H1 (cell line): Measurements from ENCODE around the gene ACSL4. TPM values are rescaled to one million over a fixed set of nuclear protein-coding genes. Genes with fewer than 3 reads are reported as not detected.

Source experiments
- CTCF ChIA-PET: fragments of 300-600 bp; sonication (Branson Sonifier 250); formaldehyde crosslinking; loops from one replicate; lab custom pipeline; 2021; ENCODE audit not compliant: partially characterized antibody; lab: Charles Lee
- POLR2A ChIA-PET: fragments of 300-600 bp; sonication (Branson Sonifier 250); formaldehyde crosslinking; loops from one replicate; lab custom pipeline; 2021; ENCODE audit warnings: inconsistent platforms; ENCODE audit not compliant: partially characterized antibody; lab: Charles Lee
- DNase-seq, 2 experiments: peaks; one replicate each; pipeline versions ENCODE4 v3.0.0 to v3.0.0-alpha.2; 2010 to 2022; ENCODE audit warnings: low spot score in 2 of 2, low read depth in 1 of 2, mixed read lengths in 1 of 2
- FAIRE-seq: peaks from 2 replicates; lab custom pipeline; 2011; peaks lifted over from hg19 to GRCh38; lab: Jason Lieb, UNC
- H2AFZ ChIP-seq: 2 replicates; pipeline ENCODE4 v1.8.1; 2012; ENCODE audit warnings: low read length, inconsistent platforms
- H2AK5ac ChIP-seq: 2 replicates; pipeline ENCODE4 v1.6.1; 2013; ENCODE audit warnings: low read depth, low read length
- H2BK120ac ChIP-seq: replicated peaks from 2 replicates; pipeline ENCODE3; 2013; ENCODE audit warnings: low read depth, low read length, inconsistent platforms
- H2BK12ac ChIP-seq: 2 replicates; pipeline ENCODE4 v1.6.1; 2013; ENCODE audit warnings: low read depth, low read length
- H2BK15ac ChIP-seq: 2 replicates; pipeline ENCODE4 v1.6.1; 2013; ENCODE audit warnings: low read length
- H2BK20ac ChIP-seq: 2 replicates; pipeline ENCODE4 v1.6.1; 2013; ENCODE audit warnings: low read length
- H2BK5ac ChIP-seq: 2 replicates; pipeline ENCODE4 v1.6.1; 2013; ENCODE audit warnings: low read depth, low read length
- H3K14ac ChIP-seq: 2 replicates; pipeline ENCODE4 v1.6.1; 2013; ENCODE audit warnings: inconsistent platforms; ENCODE audit not compliant: insufficient read length
- H3K18ac ChIP-seq: 2 replicates; pipeline ENCODE4 v1.6.1; 2013; ENCODE audit warnings: low read length; ENCODE audit errors: extremely low read depth
- H3K23ac ChIP-seq: 2 replicates; pipeline ENCODE4 v1.6.1; 2013; ENCODE audit warnings: inconsistent platforms; ENCODE audit not compliant: insufficient read length
- H3K23me2 ChIP-seq: 2 replicates; pipeline ENCODE4 v1.6.1; 2013; ENCODE audit warnings: low read depth, low read length
- H3K27ac ChIP-seq: 2 replicates; pipeline ENCODE4 v1.6.1; 2011; ENCODE audit warnings: low read depth, low read length, inconsistent platforms
- H3K27me3 ChIP-seq, 4 experiments: replicated peaks in 1 of 4; 1 replicate in 1 of 4; 2 replicates in 3 of 4; pipeline versions ENCODE4 v1.6.1 to v1.8.1; 2011 to 2013; ENCODE audit warnings: low read length in 3 of 4, mild to moderate bottlenecking in 3 of 4, inconsistent platforms in 2 of 4, mixed read lengths in 2 of 4, moderate library complexity in 1 of 4; ENCODE audit not compliant: control insufficient read depth in 3 of 4, insufficient read depth in 3 of 4; ENCODE audit errors: extremely low read depth in 1 of 4
- H3K36me3 ChIP-seq, 4 experiments: 2 replicates each; pipeline versions ENCODE4 v1.6.1 to v1.8.1; 2011 to 2013; ENCODE audit warnings: mild to moderate bottlenecking in 4 of 4, low read length in 3 of 4, moderate library complexity in 2 of 4, control low read depth in 1 of 4, inconsistent platforms in 1 of 4; ENCODE audit not compliant: insufficient read depth in 4 of 4, control insufficient read depth in 2 of 4
- H3K4ac ChIP-seq: replicated peaks from 2 replicates; pipeline ENCODE3; 2013; ENCODE audit warnings: low read length, low read depth, mixed read lengths, inconsistent platforms; ENCODE audit not compliant: insufficient read length
- H3K4me1 ChIP-seq, 4 experiments: replicated peaks in 1 of 4; 1 replicate in 1 of 4; 2 replicates in 3 of 4; pipeline versions ENCODE4 v1.6.1 to v1.8.1; 2011 to 2013; ENCODE audit warnings: low read length in 3 of 4, inconsistent platforms in 2 of 4, mixed read lengths in 1 of 4; ENCODE audit not compliant: insufficient read depth in 4 of 4, control insufficient read depth in 3 of 4
- H3K4me2 ChIP-seq, 2 experiments: 2 replicates each; pipeline versions ENCODE4 v1.6.1 to v1.8.1; 2011 to 2013; ENCODE audit warnings: low read depth in 2 of 2, low read length in 2 of 2, control low read depth in 1 of 2, inconsistent platforms in 1 of 2, mild to moderate bottlenecking in 1 of 2; ENCODE audit not compliant: insufficient read depth in 1 of 2
- H3K4me3 ChIP-seq, 4 experiments: fragments of 200-600, 300-600 bp in 1 of 4; sonication (generic), shearing (Covaris generic), sonication (Bioruptor Twin) in 1 of 4; 2 replicates each; pipeline versions ENCODE4 v1.5.1 to v1.8.1; 2011 to 2016; ENCODE audit warnings: low read length in 4 of 4, low read depth in 3 of 4, control low read depth in 2 of 4, inconsistent platforms in 2 of 4, mild to moderate bottlenecking in 2 of 4, mixed read lengths in 1 of 4, moderate library complexity in 1 of 4; ENCODE audit not compliant: insufficient read depth in 2 of 4; ENCODE audit errors: extremely low read depth in 1 of 4
- H3K56ac ChIP-seq: replicated peaks from 2 replicates; pipeline ENCODE3; 2013; ENCODE audit warnings: low read depth, mild to moderate bottlenecking, mixed read lengths, low read length, inconsistent platforms; ENCODE audit not compliant: insufficient read length
- H3K79me1 ChIP-seq: 2 replicates; pipeline ENCODE4 v1.6.1; 2013; ENCODE audit warnings: low read depth, low read length, control low read depth
- H3K79me2 ChIP-seq, 2 experiments: 2 replicates each; pipeline versions ENCODE4 v1.6.1 to v1.8.1; 2012 to 2013; ENCODE audit warnings: low read length in 2 of 2, mild to moderate bottlenecking in 2 of 2, inconsistent platforms in 1 of 2; ENCODE audit not compliant: insufficient read depth in 2 of 2, control insufficient read depth in 1 of 2
- H3K9ac ChIP-seq, 4 experiments: replicated peaks in 1 of 4; 1 replicate in 1 of 4; 2 replicates in 3 of 4; pipeline versions ENCODE4 v1.6.1 to v1.8.1; 2011 to 2013; ENCODE audit warnings: low read depth in 3 of 4, low read length in 3 of 4, control low read depth in 2 of 4, mild to moderate bottlenecking in 2 of 4, moderate library complexity in 2 of 4, inconsistent platforms in 1 of 4; ENCODE audit errors: extremely low read depth in 1 of 4
- H3K9me3 ChIP-seq, 2 experiments: 2 replicates each; pipeline versions ENCODE4 v1.6.1 to v1.8.1; 2012 to 2013; ENCODE audit warnings: mild to moderate bottlenecking in 2 of 2, moderate library complexity in 2 of 2, control low read depth in 1 of 2, inconsistent platforms in 1 of 2, low read depth in 1 of 2, low read length in 1 of 2, mixed read lengths in 1 of 2; ENCODE audit not compliant: insufficient read depth in 2 of 2
- H4K20me1 ChIP-seq, 2 experiments: replicated peaks in 1 of 2; 2 replicates each; pipeline versions ENCODE3 to v1.8.1; 2011 to 2013; ENCODE audit warnings: inconsistent platforms in 2 of 2, low read length in 2 of 2, mild to moderate bottlenecking in 1 of 2; ENCODE audit not compliant: insufficient read depth in 2 of 2, control insufficient read depth in 1 of 2
- H4K5ac ChIP-seq: 2 replicates; pipeline ENCODE4 v1.6.1; 2013; ENCODE audit warnings: low read length, low read depth, mixed read lengths, inconsistent platforms; ENCODE audit not compliant: insufficient read length
- H4K8ac ChIP-seq: 2 replicates; pipeline ENCODE4 v1.8.0; 2013; ENCODE audit warnings: mild to moderate bottlenecking, moderate library complexity, low read length, inconsistent platforms; ENCODE audit not compliant: insufficient read depth; ENCODE audit errors: extremely low read depth
- H4K91ac ChIP-seq: replicated peaks from 2 replicates; pipeline ENCODE3; 2013; ENCODE audit warnings: low read length, mixed read lengths, inconsistent platforms; ENCODE audit not compliant: insufficient read length
- BRCA1 ChIP-seq: IDR thresholded peaks from 2 replicates; pipeline ENCODE4 v1.6.1; 2012; ENCODE audit warnings: low read depth, low read length, improper control_type of control experiment
- CEBPB ChIP-seq: IDR thresholded peaks from 2 replicates; pipeline ENCODE4 v1.6.1; 2012; ENCODE audit warnings: low read depth, low read length
- CHD1 ChIP-seq: IDR thresholded peaks from 2 replicates; pipeline ENCODE4 v1.6.1; 2012; ENCODE audit warnings: low read depth, low read length, improper control_type of control experiment
- EP300 ChIP-seq, 2 experiments: IDR thresholded peaks; 1 replicate in 1 of 2; 2 replicates in 1 of 2; pipeline ENCODE4 v1.6.1; 2011 to 2012; ENCODE audit warnings: low read depth in 2 of 2, low read length in 2 of 2, mild to moderate bottlenecking in 2 of 2, borderline replicate concordance in 1 of 2, inconsistent platforms in 1 of 2, moderate library complexity in 1 of 2
- GTF2F1 ChIP-seq: IDR thresholded peaks from 2 replicates; pipeline ENCODE4 v1.6.1; 2012; ENCODE audit warnings: low read depth, low read length, improper control_type of control experiment, borderline replicate concordance
- HDAC2 ChIP-seq, 2 experiments: fragments of 300-600 bp in 1 of 2; sonication (generic) in 1 of 2; IDR thresholded peaks; 2 replicates each; pipeline ENCODE4 v1.6.1; 2011 to 2012; ENCODE audit warnings: low read depth in 2 of 2, low read length in 2 of 2, mild to moderate bottlenecking in 2 of 2, moderate library complexity in 2 of 2, borderline replicate concordance in 1 of 2, inconsistent platforms in 1 of 2
- MAFK ChIP-seq: IDR thresholded peaks from 2 replicates; pipeline ENCODE4 v1.6.1; 2012; ENCODE audit warnings: low read depth, mild to moderate bottlenecking, improper control_type of control experiment, low read length
- NANOG ChIP-seq: IDR thresholded peaks from 2 replicates; pipeline ENCODE4 v1.6.1; 2011; ENCODE audit warnings: low read length, low read depth, mild to moderate bottlenecking, inconsistent platforms; ENCODE audit not compliant: insufficient read depth, poor library complexity, severe bottlenecking
- NRF1 ChIP-seq: IDR thresholded peaks from 2 replicates; pipeline ENCODE4 v1.6.1; 2011; ENCODE audit warnings: mild to moderate bottlenecking, low read depth, low read length, improper control_type of control experiment
- POU5F1 ChIP-seq: IDR thresholded peaks from 2 replicates; pipeline ENCODE4 v1.6.1; 2011; ENCODE audit warnings: low read depth, mild to moderate bottlenecking, low read length, moderate library complexity
- RBBP5 ChIP-seq: IDR thresholded peaks from 2 replicates; pipeline ENCODE4 v1.7.1; 2012; ENCODE audit warnings: low read depth, mild to moderate bottlenecking, inconsistent platforms, low read length, moderate library complexity, borderline replicate concordance
- SIN3A ChIP-seq, 2 experiments: IDR thresholded peaks in 1 of 2; conservative IDR thresholded peaks in 1 of 2; 2 replicates each; pipeline ENCODE4 v1.6.1; 2011 to 2012; ENCODE audit warnings: low read length in 2 of 2, improper control_type of control experiment in 1 of 2, low read depth in 1 of 2, mild to moderate bottlenecking in 1 of 2
- SP4 ChIP-seq: IDR thresholded peaks from 2 replicates; pipeline ENCODE4 v1.6.1; 2012; ENCODE audit warnings: low read length, inconsistent platforms
- SRF ChIP-seq: IDR thresholded peaks from 2 replicates; pipeline ENCODE4 v1.6.1; 2011; ENCODE audit warnings: mild to moderate bottlenecking, low read depth, low read length, moderate library complexity
- TEAD4 ChIP-seq: IDR thresholded peaks from 2 replicates; pipeline ENCODE4 v1.6.1; 2012; ENCODE audit warnings: low read depth, low read length, inconsistent platforms, mixed read lengths
- WGBS, 2 experiments: shearing (Covaris generic) in 1 of 2; methylation state at CpG; one replicate each; pipeline versions ENCODE4 v1.1.6 to v1.1.7; 2013 to 2015; ENCODE audit warnings: low lambda C conversion rate in 2 of 2, mixed read lengths in 2 of 2, inconsistent platforms in 1 of 2, low coverage in 1 of 2, missing lambda C conversion rate in 1 of 2; ENCODE audit not compliant: insufficient replicate concordance in 2 of 2, insufficient coverage in 1 of 2, insufficient read length in 1 of 2; ENCODE audit errors: extremely low coverage in 1 of 2, missing lambda C conversion rate in 1 of 2; 5-methylcytosine and 5-hydroxymethylcytosine counted together
- polyA plus RNA-seq, 7 experiments: library from polyadenylated mRNA; depleted of rRNA in 3 of 7; stranded (reverse) in 5 of 7; unstranded in 2 of 7; fragments of >200 nt in 5 of 7; fragments of 200-250 nt in 2 of 7; gene quantifications; 1 replicate in 5 of 7; 2 replicates in 1 of 7; 4 replicates in 1 of 7; pipeline versions ENCODE4 v1.2.1 to v1.2.3, GENCODE V29; 2011 to 2013; ENCODE audit warnings: missing spikeins in 2 of 7, mixed read lengths in 2 of 7
- total RNA-seq: library from RNA; stranded (reverse); fragmentation: NEBNext Ultra II Directional; extraction: Animal tissue kit (Norgen Biotek cat#: 25700); gene quantifications from 2 replicates; pipeline ENCODE4 v1.2.1, GENCODE V29; 2021

ACSL4 gene
- total and polyA plus RNA-seq, 2 of the 8 experiments (the other 6 are each of a cell fraction or from before 2014, with no cell fraction given) = 11.3 to 47.0 TPM

- Histone ChIP-seq H2AK5ac (no peak overlapping the region), H3K18ac (no peak overlapping the region), H3K4me2 (no peak overlapping the region), H4K5ac (no peak overlapping the region), H2BK20ac (no peak overlapping the region), H3K23me2 (no peaks in the 10 kb centered on the region), H4K91ac (no peak overlapping the region), H3K27ac (no peak overlapping the region), H3K9me3 (no peaks in the 10 kb centered on the region), H3K4me3 (no peak overlapping the region), H3K56ac (no peak overlapping the region), H2AFZ (no peak overlapping the region), H2BK15ac (no peak overlapping the region), H2BK12ac (no peak overlapping the region), H3K9ac (no peak overlapping the region), H3K4me1 (no peaks in the 10 kb centered on the region), H2BK120ac (no peak overlapping the region), H4K8ac (no peak overlapping the region), H3K23ac (no peak overlapping the region), H3K27me3 (no peaks in the 10 kb centered on the region), H3K14ac (no peak overlapping the region), H3K36me3 (no peaks in the 10 kb centered on the region; a peak in 1 of 8 replicates), H4K20me1 (no peaks in the 10 kb centered on the region), H3K79me2 (peaks cover 0 to 45% of the 10 kb centered on the region in 2 experiments; a peak in 2 of 4 replicates), H3K79me1 (no peaks in the 10 kb centered on the region), H3K4ac (no peak overlapping the region), H2BK5ac (no peak overlapping the region)
- 100% methylated on average over 1 of the region's 1 CpG; no CpG with 5 or more reads in 1 of the 2 experiments for WGBS, 2 experiments
- DNase-seq (no peak), FAIRE-seq (no peak)
- ChIA-PET POLR2A (no interaction called here), CTCF (no interaction called here)
- no peak for TF ChIP-seq SIN3A (conservative IDR thresholded peaks at IDR 0.05 in 1 of 2, IDR thresholded peaks at IDR 0.05 in 1 of 2; ENCODE audit: low read depth in 1 of 2, low read length in 2 of 2)
- TF ChIP-seq POU5F1 = no peak
- TF ChIP-seq MAFK = no peak
- TF ChIP-seq EP300 (IDR thresholded peaks at IDR 0.05; ENCODE audit: borderline replicate concordance in 1 of 2, low read depth in 2 of 2, low read length in 2 of 2) = no peak
- no peak for TF ChIP-seq SRF
- TF ChIP-seq CEBPB = no peak
- TF ChIP-seq CHD1 = no peak
- no peak for TF ChIP-seq HDAC2 (IDR thresholded peaks at IDR 0.05; ENCODE audit: borderline replicate concordance in 1 of 2, low read depth in 2 of 2, low read length in 2 of 2)
- TF ChIP-seq BRCA1 = no peak
- TF ChIP-seq RBBP5 = no peak
- no peak for TF ChIP-seq NRF1
- no peak for TF ChIP-seq TEAD4
- no peak for TF ChIP-seq GTF2F1
- TF ChIP-seq NANOG = no peak
- TF ChIP-seq SP4 = no peak
Observed at GRCh38 chrX:109728173-109728535, 4.9 kb downstream of the ACSL4 start.
